ENCODE data around the gene GOLGA2. TPM values are rescaled to one million over a fixed set of nuclear protein-coding genes. Genes with fewer than 3 reads are reported as not detected.
"Not testable (repeated sequence)": the region's sequence is repeated elsewhere in the genome, so short reads cannot be mapped to it uniquely, and the experiment has no call there.

Gene GOLGA2
- total RNA-seq, 1 experiment from 2014 or later: 188 TPM

DNA sequence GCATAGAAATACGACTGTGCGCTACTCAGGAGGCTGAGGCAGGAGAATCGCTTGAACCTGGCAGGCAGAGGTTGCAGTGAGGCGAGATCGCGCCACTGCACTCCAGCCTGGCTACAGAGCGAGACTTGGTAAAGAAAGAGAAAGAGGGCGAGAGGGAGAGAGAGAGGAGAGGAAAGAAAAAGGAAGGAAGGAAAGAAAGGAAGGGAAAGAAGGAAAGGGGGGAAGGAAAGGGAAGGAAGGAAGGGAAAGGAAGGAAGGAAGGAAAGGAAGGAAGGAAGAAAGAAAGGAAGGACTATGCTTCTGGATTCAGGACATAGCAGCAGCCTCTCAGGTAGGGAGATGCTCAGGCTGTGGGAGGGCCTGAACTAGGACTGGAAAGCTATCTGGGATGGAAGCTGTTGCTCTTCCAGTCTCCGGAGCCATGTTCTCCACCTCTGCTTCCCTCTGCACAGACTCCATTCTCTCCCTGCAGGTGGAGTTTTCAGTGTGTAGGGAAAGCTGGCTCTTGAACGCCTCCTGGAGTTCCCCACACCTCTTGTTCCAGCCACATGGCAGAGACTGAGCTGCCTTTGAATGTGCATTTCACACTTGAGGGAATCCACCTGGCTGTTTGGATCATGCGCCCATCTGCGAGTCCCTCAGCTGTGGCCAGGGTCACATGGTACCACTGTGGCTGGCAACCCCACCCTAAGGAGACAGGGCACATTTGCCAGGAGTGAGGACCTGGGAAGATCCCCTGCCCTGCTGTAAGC lies 9.4 kb upstream of the GOLGA2 start:
- no peak overlapping the region for H3K4me2 ChIP-seq
- H2AFZ ChIP-seq: no peak overlapping the region
- no peaks in the 10 kb centered on the region for H3K4me1 ChIP-seq (replicated peaks; ENCODE audit: insufficient read depth)
- no peaks in the 10 kb centered on the region for H3K79me2 ChIP-seq (ENCODE audit: low read depth)
- no peaks in the 10 kb centered on the region for H4K20me1 ChIP-seq (ENCODE audit: insufficient read depth)
- no TSS peak for BruUV-seq (replicated peaks)
- no peaks in the 10 kb centered on the region for H3K36me3 ChIP-seq (ENCODE audit: low read depth)
- no peak overlapping the region for H3K4me3 ChIP-seq
- TF ChIP-seq EZH2 (IDR thresholded peaks at IDR 0.05; ENCODE audit: low read depth): no peak
- TF ChIP-seq, protein P1, sequence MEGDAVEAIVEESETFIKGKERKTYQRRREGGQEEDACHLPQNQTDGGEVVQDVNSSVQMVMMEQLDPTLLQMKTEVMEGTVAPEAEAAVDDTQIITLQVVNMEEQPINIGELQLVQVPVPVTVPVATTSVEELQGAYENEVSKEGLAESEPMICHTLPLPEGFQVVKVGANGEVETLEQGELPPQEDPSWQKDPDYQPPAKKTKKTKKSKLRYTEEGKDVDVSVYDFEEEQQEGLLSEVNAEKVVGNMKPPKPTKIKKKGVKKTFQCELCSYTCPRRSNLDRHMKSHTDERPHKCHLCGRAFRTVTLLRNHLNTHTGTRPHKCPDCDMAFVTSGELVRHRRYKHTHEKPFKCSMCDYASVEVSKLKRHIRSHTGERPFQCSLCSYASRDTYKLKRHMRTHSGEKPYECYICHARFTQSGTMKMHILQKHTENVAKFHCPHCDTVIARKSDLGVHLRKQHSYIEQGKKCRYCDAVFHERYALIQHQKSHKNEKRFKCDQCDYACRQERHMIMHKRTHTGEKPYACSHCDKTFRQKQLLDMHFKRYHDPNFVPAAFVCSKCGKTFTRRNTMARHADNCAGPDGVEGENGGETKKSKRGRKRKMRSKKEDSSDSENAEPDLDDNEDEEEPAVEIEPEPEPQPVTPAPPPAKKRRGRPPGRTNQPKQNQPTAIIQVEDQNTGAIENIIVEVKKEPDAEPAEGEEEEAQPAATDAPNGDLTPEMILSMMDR (conservative IDR thresholded peaks at IDR 0.05): no peak
- no peaks in the 10 kb centered on the region for H3K27me3 ChIP-seq (ENCODE audit: insufficient read depth, low read depth)
- no peaks in the 10 kb centered on the region for H3K9me2 ChIP-seq (ENCODE audit: insufficient read depth)
- POLR2A ChIA-PET (ENCODE audit: unreplicated experiment): no interaction called here
- CTCF ChIA-PET: interaction anchor here (0.6 kb wide), 1 partner anchor 77 kb away, joined by 20 read pairs; no protein-coding TSS in a partner anchor
- H3K9me3 ChIP-seq (ENCODE audit: insufficient read depth, low read depth): no peaks in the 10 kb centered on the region
- no peak overlapping the region for H3K27ac ChIP-seq
- H3F3A ChIP-seq (ENCODE audit: insufficient read depth, low read depth): no peaks in the 10 kb centered on the region
- DNase-seq: no peak
- intact Hi-C loops (cut with micrococcal nuclease; ENCODE audit: unreplicated experiment): no loop called here

DNA sequence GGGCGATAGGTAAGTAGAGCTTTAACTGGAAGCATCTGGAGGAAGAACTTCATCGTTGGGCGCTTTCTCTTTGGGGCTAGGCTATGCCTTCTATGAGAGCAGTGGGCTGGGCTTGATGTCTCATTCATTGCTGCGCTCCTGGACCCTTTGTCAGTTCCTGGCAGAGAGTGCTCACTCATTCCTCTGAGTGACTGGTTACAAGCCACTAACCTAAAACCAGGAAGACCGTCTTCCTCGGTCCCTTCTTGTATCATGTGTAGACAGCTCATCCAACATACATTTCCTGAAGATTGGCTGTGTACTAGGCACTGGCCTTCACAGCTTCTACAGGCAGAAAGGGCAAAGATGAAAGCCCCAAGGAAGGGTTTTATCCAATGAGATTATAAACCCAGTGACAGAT lies 6.7 kb upstream of the GOLGA2 start:
- no peaks in the 10 kb centered on the region for H3K36me3 ChIP-seq (ENCODE audit: low read depth)
- CTCF ChIA-PET: no interaction called here
- no peak overlapping the region for H3K27ac ChIP-seq
- H3F3A ChIP-seq (ENCODE audit: insufficient read depth, low read depth): no peaks in the 10 kb centered on the region
- H3K4me2 ChIP-seq: no peak overlapping the region
- no peak for DNase-seq
- H3K79me2 ChIP-seq (ENCODE audit: low read depth): peaks cover 5% of the 10 kb centered on the region
- no peak overlapping the region for H2AFZ ChIP-seq
- intact Hi-C loops (cut with micrococcal nuclease; ENCODE audit: unreplicated experiment): no loop called here
- no peaks in the 10 kb centered on the region for H3K27me3 ChIP-seq (ENCODE audit: insufficient read depth, low read depth)
- no peaks in the 10 kb centered on the region for H3K9me3 ChIP-seq (ENCODE audit: insufficient read depth, low read depth)
- no peaks in the 10 kb centered on the region for H4K20me1 ChIP-seq (ENCODE audit: insufficient read depth)
- no peak overlapping the region for H3K4me3 ChIP-seq
- no peaks in the 10 kb centered on the region for H3K9me2 ChIP-seq (ENCODE audit: insufficient read depth)
- POLR2A ChIA-PET (ENCODE audit: unreplicated experiment): no interaction called here
- TF ChIP-seq, protein P1 (conservative IDR thresholded peaks at IDR 0.05): no peak
- TF ChIP-seq EZH2 (IDR thresholded peaks at IDR 0.05; ENCODE audit: low read depth): no peak
- peaks cover 1% of the 10 kb centered on the region; the same call in 1 of the 2 replicates for H3K4me1 ChIP-seq (replicated peaks; ENCODE audit: insufficient read depth)
- BruUV-seq (replicated peaks): no TSS peak

DNA sequence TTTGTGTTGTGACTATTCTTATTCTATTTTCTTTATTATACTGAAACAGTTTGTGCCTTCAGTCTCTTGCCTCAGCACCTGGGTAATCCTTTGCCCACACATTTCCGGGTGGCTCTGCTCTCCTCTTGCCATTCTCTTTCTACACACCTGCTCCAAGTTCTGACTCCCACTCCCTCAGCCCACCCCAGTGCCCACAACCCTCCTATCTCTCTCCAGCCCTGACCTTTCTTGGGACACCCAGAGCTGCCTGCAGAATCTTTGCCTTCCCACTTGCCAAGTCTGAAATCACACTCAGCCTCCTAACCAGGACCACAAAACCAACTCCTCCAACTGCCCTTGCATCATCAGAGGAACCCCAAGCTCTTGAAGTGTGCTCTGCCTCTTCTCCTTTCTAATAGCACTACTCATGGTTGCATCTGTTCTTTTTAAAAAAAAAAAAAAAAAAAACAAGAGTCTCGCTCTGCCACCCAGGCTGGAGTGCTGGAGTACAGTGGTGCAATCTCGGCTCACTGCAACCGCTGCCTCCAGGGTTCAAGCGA lies 4.3 kb upstream of the GOLGA2 start:
- no peak overlapping the region for H3K4me3 ChIP-seq
- H3K79me2 ChIP-seq (ENCODE audit: low read depth): peaks cover 21% of the 10 kb centered on the region
- TF ChIP-seq, protein P1 (conservative IDR thresholded peaks at IDR 0.05): no peak
- no peak for TF ChIP-seq EZH2 (IDR thresholded peaks at IDR 0.05; ENCODE audit: low read depth)
- intact Hi-C loops (cut with micrococcal nuclease; ENCODE audit: unreplicated experiment): no loop called here
- ChIA-PET CTCF (no interaction called here), POLR2A (ENCODE audit: unreplicated experiment) (interaction anchor here (0.6 to 0.9 kb wide), 2 partner anchors 191 to 334 kb away, joined by 4 to 6 read pairs; no protein-coding TSS in a partner anchor)
- DNase-seq: no peak
- no peaks in the 10 kb centered on the region for H3K36me3 ChIP-seq (ENCODE audit: low read depth)
- H3K9me2 ChIP-seq (ENCODE audit: insufficient read depth): no peaks in the 10 kb centered on the region
- H3K9me3 ChIP-seq (ENCODE audit: insufficient read depth, low read depth): no peaks in the 10 kb centered on the region
- peaks cover 7% of the 10 kb centered on the region; the same call in 1 of the 2 replicates for H3K4me1 ChIP-seq (replicated peaks; ENCODE audit: insufficient read depth)
- no TSS peak for BruUV-seq (replicated peaks)
- H3K27ac ChIP-seq: no peak overlapping the region
- no peak overlapping the region for H2AFZ ChIP-seq
- H4K20me1 ChIP-seq (ENCODE audit: insufficient read depth): no peaks in the 10 kb centered on the region
- H3F3A ChIP-seq (ENCODE audit: insufficient read depth, low read depth): no peaks in the 10 kb centered on the region
- H3K27me3 ChIP-seq (ENCODE audit: insufficient read depth, low read depth): no peaks in the 10 kb centered on the region
- H3K4me2 ChIP-seq: no peak overlapping the region

DNA sequence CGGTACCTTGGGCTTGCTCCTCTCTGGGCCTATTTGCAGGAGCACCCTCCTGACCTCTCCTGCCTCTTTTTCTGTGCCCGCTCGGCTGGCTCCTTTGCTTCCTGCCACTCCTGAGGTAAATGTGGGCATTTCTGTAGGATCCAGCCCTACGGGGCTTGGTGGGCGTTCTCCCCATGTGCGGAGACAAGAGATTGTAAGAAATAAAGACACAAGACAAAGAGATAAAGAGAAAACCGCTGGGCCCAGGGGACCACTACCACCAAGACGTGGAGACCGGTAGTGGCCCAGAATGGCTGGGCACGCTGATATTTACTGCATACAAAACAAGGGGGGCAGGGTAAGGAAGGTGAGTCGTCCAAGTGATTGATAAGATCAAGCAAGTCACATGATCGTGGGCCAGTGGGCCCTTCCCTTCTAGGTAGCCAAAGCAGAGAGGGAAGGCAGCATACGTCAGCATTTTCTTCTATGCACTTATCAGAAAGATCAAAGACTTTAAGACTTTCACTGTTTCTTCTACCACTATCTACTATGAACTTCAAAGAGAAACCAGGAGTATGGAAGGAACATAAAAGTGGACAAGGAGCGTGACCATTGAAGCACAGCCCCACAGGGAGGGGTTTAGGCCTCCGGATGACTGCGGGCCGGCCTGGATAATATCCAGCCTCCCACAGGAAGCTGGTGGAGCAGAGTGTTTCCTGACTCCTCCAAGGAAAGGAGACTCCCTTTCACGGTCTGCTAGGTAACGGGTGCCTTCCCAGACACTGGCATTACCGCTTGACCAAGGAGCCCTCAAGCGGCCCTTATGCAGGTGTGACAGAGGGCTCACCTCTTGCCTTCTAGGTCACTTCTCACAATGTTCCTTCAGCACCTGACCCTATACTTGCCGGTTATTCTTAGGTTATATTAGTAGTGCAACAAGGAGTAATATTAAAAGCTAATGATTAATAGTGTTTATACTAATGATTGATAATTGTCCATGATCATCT lies 3.6 kb upstream of the GOLGA2 start:
- H3K9me2 ChIP-seq (ENCODE audit: insufficient read depth); CTCF ChIA-PET; H3K4me2 ChIP-seq; H4K20me1 ChIP-seq (ENCODE audit: insufficient read depth); H3K36me3 ChIP-seq (ENCODE audit: low read depth); H3K27ac ChIP-seq; H3K9me3 ChIP-seq (ENCODE audit: insufficient read depth, low read depth); H3K4me3 ChIP-seq; H2AFZ ChIP-seq; DNase-seq; H3F3A ChIP-seq (ENCODE audit: insufficient read depth, low read depth); BruUV-seq (replicated peaks); H3K27me3 ChIP-seq (ENCODE audit: insufficient read depth, low read depth): not testable (repeated sequence)
- intact Hi-C loops (cut with micrococcal nuclease; ENCODE audit: unreplicated experiment): loop anchor here (5.0 kb wide), 2 partner anchors 63 to 152 kb away; partner anchors contain the start of genes PTGES2 and SLC27A4
- H3K79me2 ChIP-seq (ENCODE audit: low read depth): peaks cover 29% of the 10 kb centered on the region
- peaks cover 12% of the 10 kb centered on the region for H3K4me1 ChIP-seq (replicated peaks; ENCODE audit: insufficient read depth)
- POLR2A ChIA-PET (ENCODE audit: unreplicated experiment): interaction anchor here (0.6 to 0.9 kb wide), 2 partner anchors 192 to 335 kb away, joined by 4 to 6 read pairs; no protein-coding TSS in a partner anchor

All from PC-9 (cell line).